ENCODE results near the gene NFIA.

NFIA gene

DNA sequence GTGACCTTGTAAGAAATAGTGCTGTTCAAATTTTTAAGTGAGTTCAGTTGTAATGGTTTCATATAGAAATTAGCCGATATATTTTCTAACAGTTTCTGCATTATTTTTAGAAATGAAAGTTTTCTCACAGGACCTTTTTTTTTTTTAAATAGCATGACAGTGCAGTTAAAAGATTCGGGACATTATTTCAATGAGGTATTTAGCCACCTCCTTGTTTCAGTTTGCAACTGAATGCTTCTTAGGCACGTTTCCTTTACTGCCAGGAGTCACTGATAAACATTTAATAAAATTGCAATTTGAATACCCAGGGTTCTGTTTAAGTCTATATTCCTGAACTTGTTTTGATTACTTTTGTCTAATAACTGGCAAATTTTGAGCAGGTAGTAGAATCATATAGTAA lies 337.9 kb downstream of the NFIA start:
- no peak for DNase-seq

DNA sequence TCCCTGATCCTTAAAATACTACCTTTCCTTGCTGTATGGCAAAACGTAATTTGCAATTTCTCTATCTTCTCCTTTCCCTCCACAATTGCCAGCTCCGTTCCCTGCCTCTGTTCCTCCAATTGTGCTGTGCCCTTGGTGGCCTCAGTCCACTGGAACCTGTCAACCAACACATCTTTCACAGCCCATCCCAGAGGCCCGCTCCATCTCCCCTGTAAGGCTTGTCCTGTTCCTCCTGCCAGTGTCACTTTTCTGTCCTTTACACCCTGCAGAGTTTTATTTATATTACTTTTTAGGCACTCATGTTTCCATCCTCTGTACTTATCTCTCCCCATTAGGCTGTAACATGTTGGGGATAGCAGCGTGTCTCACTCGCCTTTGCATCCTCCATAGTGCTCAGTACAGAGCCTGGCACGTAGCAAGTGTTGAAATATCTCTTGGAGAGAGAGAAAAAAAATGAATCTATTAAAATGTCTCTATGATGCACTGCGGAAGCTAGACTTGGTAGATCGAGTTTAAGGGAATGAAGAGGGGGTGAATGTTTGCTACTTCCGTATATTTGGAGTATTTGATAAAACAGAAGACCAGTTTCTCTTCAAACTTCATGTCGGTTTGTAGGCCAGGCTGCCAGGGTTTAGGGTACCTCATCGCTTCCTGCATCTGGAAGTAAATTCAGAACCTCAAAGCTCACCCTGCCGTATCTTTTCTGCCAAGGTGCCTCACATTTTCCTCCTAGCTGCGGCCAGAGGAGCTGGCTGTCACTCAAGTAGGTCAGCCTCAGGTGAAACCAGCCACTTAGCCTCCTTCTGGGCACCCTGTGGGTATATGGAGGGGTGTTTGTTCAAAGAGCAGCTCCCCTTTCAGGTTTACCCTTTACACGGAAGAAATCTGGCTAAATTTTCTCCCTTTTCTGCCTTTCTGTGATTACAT lies 338.8 kb downstream of the NFIA start:
- no peak for DNase-seq

DNA sequence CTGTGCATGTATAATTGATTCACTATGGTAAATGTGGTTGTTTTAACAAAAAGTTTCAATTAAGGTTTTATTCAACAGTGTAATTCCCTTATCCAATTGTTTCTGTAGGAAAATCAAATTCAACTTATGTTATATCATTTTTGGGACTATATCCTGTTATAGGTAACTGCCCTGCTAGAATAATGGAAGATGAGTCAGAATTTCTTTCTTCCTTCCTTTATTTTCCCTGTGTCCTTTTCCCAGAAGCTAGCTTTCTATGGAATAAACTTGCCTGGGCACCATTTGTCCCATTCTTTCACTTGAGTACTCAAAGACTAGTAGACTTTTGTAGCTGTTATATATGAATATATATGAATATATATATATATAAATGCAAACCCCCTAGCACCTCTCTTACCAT lies 341.3 kb downstream of the NFIA start:
- no peak for DNase-seq

DNA sequence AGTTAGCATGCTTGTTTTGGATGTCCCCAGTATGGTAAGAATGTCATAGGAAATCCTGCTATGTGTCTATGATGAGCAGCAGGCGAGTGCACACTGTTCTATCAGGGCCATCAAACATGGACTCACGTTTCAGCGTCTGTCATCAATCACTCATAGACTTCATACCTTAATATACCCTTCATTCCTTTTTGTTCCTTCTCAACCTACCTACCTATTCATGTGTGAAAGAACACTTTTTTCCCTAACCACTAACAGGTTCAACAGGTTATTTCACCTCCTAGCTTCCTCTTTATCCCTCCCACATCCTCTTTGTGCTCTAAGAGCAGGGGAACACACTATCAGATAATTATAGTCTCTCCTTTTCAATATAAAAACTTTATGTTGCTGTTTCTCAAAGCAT lies 342.0 kb downstream of the NFIA start:
- DNase-seq, result no peak

DNA sequence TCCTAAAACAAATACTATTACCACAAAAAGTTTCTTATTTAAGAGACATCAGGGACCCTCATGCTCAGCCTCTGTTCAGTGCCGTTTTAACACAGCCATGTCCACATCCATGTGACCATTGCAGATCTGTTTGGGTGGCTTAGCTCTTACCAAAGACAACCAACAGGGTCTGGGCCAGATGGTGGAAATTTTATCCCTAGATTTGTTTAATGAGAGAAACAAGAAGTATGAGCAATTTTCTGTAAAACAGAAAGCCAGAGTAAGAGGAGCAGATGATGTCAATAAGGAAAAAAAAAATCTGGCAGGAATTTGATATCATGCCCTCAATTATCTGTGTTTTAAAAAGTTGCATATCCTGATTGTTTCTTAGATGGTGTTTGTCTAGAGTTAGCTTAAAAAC lies 342.7 kb downstream of the NFIA start:
- no peak for DNase-seq

DNA sequence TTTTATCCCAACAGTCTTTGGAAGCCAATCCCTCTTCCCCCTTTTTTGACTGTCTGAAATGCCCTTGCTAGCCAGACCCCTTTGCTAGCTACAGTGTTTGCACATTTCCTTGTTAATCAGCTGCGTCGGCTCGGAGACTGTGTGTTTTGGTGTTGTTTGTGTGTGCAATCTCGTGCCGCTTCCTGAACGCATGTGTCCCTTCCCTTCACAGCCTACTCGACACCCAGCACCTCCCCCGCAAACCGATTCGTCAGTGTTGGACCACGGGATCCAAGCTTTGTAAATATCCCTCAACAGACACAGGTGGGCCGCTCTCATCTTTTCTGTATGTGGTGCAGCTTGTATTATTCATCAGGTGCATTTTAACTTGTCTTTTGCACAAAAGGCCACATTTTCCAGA lies 343.9 kb downstream of the NFIA start:
- DNase-seq, result no peak

DNA sequence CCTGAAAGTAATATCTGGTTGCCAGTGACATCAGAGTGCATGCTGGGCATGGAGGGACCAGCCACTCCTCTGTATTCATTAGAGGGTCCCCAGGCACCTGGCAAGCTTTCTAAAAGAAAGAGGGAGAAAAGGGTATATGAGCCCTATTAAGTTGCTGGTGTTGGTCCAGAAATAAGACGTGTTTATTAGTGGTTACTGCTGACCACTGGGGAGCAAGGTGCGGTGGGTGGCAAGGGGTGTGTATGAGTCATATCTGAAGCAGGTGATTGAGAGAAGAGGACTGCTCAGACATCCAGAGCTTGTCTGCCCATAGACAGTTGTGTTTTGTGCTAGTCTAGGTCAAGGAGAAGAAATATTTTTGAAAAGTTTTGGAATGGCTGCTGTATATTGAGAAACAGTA lies 344.5 kb downstream of the NFIA start:
- no peak for DNase-seq

DNA sequence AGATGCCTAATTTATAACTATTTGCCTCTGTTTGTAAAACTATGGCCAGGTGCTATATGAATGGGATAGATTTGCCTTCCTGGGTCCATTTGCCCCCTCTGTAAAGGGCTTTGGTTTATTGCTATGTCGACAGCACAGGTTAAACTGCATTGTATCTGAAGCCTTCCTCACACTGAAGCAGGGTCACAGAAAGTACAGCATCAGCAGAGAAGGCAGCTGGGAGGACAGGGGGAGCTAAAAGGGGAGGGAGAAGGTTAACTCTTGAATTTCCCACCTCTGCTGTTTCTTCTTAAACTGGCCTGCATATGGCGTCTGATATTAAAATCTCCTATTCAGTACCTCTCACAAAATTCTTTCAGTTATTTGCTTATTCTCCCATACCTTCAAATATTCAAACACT lies 345.1 kb downstream of the NFIA start:
- DNase-seq, result no peak

DNA sequence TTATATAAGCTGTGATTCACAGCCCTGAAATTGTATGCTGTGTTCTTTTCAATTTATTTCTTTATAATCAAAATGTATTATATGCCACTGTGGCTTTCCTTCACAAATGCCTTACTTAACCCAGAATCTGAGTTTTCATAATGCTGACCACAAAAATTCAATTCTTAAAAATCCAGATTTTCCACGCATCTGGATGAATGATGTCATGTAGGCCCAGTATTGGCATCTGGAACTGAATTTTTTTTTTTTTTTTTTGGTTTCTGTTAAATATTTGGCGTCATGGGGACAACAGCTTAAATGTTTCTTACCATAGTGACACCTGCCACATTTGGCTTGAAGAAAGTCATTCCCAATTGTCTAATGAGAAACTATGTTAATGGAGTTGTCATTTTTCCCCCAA lies 345.8 kb downstream of the NFIA start:
- no peak for DNase-seq

DNA sequence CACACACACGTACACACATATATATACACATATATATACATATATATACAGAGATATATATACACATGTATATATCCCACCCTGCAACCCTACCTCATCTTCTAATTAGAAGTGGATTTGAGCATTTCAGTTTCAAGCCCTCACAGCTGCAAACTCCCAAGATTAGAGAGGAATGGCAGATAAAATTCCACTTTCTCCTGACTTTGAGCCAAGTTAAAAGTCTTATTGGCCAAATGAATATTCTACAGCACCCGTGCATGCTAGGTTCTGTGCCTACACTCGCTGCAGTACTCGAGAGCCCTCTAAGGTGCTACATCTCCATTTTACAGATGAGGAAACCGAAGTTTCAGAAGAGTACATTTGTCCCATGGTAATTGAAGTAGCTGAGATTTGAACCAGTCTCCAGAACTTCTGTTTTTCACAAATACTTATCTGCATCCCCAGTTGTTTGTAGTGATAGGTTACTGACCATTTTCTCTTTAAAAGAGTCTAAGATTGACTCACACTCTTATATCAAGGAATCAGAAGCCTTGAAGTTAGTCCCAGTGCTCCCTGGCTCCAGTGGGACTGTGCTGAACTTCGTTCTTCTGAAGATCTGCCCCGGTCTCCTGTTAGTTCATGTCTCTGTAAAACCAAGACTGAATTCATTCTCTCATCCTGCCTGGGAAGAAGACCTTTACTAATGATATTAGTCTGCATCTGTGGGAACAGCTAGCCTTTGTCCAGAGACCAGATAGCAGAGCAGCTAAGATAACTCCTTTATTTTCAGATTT lies 350.4 kb downstream of the NFIA start:
- no peak for DNase-seq

DNA sequence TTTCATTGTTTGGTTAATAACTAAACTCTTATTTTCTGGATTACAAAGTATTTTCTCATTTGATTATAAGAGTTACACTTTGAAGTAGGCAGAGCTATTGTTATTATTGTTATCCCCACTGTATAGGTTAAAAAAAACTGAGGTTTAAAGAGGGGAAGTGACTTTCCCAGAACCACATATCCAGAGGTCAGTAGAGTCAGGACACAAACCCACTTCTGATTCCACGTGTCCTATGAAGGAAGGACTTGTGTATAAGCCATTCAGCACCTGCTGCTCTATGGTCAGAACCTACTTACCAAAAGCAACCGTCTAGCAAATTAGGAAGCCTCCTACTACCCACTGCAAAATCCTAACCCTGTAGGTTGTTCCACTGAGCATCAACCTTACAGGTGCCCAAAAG lies 351.3 kb downstream of the NFIA start:
- DNase-seq, result no peak

DNA sequence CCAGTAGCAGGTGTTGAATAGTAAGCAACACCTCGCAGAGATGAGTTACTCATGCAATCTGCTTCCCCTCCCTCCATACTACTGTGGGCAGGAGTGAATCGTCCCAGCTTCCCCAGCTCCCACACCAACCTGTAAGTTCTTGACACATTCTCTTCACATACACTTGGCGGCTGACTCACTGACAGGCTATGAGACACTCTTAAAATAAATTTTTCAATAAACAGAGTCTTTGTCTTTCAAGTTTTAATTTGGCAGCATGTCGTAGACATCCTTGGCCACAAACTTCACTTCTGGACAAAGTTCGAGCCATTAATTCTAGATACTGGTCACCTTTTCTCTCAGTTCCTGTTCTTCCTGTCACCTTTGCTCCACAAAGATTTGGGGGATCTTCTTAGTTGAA lies 351.9 kb downstream of the NFIA start:
- DNase-seq, result no peak

DNA sequence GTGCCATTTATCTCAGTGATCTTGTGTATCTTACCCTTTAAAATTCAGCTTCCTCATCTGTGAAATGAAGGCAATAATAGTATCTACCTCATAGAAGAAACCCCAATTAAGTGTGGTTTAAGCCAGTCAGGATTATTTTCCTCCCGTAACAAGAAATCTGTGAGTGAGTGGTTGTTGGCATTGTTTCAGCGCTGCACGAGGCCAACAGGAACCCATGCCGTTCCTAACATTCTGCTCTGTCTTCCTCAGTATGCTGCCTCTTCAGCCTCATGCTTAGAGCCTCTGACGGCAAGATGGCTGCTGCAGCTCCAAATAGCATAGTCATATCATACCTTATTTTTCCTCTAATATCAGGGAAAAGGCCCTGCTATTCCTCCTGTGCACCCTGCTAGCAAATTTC lies 352.9 kb downstream of the NFIA start:
- DNase-seq, result no peak

DNA sequence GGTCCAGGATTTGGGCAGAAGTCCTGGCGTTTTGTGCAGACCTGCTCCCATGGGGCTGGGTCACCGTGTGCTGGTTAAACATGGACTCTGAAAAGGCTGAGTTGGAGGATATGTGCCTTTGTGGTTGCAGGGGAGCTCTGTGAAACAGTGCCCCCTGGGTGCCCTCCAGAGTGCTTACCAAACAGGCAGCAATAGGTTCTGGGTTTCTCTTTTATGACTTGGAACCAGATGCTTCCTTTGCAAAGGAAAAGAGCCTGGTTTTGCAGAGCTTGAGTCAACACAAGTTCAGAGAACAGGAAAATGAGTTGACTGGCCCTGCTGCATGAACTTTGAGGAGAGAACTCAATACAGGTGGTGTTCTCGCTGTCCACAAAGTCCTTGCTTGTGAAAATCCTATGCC lies 353.7 kb downstream of the NFIA start:
- no peak for DNase-seq

DNA sequence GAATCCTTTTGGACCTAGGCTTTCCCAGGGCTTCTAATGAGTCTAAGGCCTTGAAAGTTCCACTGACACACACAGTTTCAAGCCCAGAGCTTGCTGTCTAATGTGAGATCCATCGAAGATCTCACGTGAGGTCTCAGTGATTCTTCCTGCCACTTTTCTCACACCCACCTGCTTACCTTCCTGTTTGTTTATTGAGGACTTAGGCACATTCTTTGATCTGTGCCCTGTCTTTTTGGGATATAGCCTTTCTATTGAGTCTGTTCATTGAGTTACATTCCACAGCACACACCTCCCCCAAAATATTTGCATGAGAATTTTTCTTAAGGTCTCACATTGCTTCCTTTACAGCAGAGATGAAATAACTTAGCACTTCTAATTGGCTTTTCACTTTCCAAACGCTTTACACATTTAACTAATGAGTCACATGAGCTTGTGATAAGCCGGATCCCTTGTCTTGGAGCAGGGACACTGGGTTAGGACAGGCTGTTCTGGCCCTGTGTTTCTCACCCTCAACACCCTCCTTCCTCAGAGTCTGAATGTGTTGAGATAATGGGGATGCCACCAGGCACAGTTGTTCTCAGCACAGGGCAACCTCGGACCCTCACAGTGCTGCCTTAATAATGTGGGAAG lies 354.2 kb downstream of the NFIA start:
- no peak for DNase-seq

DNA sequence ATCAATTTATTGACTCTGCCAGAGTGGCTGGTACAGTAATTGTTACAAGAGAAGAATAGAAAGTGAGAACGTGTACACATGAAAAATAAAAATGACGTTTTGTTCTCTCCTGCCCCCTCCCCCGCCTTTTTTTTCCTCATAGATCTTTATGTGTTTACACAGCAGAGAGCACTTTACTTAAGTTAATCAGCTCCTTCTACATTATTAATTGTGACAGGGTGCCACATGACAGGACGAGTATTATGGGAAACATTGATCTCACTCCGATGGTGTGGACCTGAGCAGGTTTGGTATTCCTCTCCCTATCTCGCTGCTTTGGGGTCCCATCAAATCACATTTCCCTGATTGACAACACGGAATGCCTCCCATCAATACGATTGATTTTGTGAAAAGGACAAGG lies 356.9 kb downstream of the NFIA start:
- DNase-seq, result no peak

DNA sequence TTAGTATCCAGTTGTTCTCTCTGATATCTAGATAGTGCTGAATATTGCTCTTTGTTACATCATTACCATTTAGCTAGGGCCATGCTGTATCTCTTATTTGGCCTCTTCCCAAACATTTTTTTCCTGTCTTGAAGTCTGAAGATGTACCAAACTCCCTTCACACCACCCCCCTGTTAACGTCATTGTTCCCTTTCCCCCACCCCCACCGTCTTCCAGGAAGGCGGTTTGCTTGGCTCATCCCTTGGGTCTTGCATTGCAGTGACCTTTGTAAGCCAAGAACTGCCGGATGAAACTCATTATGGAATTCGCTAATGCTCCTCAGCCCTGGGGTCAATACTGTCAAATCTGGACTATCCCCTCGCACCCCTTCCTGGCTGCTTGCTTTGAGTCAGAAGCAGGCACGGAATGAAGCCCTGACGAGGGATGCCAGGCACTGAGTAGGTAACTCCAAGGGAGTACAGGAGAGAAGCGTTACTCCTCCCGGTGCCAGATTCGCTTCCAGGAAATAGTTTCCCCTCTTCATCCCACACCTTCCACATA lies 359.4 kb downstream of the NFIA start:
- no peak for DNase-seq

DNA sequence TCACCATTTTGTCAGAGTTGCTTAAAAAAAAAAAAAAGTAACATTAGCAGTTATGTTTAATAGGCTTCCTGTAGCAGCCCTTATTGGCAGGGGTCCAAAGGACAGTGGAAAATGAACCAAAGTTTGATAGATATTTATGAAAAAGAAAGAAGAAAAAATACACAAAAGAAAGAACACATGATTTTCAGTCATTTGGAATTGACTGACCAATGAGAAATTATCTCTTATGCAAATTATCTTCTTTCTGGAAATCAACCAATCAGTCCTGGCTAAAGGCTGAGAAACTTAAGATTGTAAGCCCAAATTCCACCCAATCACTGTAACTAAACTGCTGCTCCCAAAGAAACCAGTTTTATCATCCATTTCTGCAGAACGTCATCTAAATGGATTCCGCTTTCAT lies 360.2 kb downstream of the NFIA start:
- DNase-seq, result no peak

DNA sequence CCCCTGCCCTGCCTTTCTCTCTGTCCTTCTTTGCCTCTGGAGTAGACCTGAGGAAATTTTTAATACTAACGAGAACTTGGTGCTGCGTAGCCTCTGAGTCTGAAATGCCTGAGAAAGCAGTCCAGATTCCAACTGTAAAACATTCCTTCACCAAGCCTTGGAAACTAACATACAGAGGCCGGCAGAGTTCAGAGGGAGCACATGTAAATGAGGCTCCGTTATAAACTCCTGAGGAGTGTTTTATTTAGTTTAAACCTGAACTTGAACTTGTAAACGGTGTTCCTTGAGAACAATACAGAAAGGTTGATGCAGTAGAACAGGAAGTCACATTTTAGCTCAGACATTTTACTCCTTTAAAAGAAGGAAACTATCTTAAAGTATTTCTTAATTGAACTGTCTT lies 361.9 kb downstream of the NFIA start:
- no peak for DNase-seq

DNA sequence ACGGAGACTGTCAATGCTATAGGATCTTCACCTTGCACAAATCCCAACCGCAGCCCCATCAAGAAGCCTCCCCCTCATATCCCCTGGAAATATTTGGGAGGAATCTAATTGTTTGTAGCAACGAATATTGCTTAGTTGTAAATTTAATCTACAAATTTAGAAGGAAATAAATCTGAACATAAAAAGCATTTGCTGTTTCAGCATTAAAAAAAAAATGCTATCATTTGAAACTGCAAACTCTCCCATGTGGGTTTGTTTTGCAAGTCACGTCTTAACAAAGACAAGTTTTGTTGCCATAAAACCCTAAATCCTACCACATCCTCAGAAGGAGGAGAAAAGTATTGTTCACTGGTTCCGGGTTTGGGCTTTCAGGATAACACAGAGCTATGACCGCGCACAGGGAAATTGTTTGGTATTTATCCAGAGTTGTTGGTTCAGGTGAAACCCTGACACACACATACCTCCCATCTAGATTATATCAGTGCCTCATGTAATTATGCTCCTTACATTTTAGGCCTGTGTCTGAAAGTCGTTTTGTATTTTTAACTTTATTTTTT lies 363.0 kb downstream of the NFIA start:
- DNase-seq, result no peak

DNA sequence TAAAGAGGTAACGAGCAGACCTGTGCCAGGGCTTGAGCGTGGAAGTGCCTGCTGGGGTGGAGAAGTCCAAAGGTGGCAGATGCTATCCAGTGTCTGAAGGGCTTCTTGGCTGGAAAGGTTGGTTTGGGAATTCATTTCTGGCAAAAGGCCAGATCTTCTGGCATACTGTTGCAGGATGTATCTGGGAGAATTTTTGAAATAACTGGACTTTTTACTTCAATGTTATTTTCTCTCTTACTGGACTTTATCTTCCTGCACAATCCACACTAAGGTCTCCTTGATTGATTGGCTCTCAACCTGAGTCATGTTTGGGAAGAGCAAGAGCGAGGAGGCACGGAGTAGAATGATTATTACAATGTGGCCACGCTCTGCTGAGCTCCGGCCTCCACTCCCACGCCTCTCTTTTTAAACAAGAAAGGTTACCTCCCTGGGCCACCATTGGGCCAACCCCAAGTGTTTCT lies 364.2 kb downstream of the NFIA start:
- no peak for DNase-seq

DNA sequence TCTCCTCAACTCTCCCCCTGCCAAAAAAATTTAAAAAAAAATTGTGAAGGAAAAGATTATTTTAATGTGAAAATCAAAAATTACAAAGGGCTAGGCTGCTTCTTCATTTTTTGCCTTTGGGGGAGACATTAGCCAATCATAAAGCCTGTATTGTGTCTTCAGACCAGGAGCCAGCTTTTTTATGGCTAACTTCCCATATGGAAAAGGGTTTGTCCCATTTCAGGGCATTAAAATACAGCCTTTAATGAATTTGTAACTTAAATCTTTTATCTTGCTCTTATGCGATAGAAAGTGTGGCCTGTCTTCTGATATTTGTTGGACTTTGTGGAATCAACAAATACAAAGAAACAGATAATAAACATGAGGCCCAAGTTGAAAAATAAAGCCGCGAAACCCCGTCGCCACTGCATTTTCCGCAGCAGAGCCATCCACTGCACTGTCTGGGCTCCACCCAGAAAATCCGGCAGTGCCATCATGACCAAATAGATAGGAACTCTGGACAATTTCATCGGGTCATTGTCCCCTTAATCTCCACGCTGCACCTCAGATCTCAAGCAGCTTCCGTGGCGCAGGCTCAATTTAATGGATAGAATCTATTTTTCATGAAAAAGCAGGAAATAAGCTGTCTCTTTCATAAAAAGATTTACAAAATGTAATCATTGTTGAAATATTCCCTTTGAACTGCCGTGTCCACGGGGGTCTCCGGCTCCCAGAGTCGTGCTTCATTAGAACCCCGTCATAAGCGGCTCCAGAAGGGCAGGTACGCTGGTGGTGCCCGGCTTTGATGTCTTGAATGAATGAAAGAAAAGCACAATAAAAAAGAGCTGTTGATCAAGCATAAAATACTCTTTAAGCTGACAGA lies 365.0 kb downstream of the NFIA start:
- DNase-seq, result no peak
